ENCODE data around the gene EXOC3L1. TPM values are rescaled to one million over a fixed set of nuclear protein-coding genes. Genes with fewer than 3 reads are reported as not detected.

Gene EXOC3L1
- total and polyA plus RNA-seq, 2 of the 13 experiments (the other 11 are each of a cell fraction or from before 2014, with no cell fraction given): 0.12 TPM; not detected in 1

DNA sequence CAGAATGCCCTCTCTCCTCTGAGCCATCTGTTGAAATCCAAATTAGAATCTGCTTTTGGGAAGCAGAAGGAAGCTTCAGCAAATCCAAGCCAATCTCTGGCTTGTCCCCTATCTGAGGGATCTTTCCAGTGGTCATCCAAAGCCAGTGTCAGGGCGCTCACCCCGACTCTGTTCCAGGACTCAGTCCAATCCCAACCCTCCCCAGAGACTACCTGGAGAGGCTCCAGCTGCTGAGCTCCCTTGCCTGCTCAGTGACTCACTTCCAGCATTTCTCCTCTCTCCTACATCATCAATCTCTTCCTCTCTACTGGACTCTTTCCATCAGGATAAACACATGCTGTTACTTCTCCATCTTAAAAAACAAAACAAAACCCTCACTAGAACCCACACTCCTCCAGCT lies 8.6 kb downstream of the EXOC3L1 start:
- WGBS (ENCODE audit: low lambda C conversion rate): 72% methylated on average over 2 of the region's 2 CpGs
- no peak overlapping the region for H3K27ac ChIP-seq (ENCODE audit: extremely low read length, insufficient read depth, low read length)
- TF ChIP-seq ZNF678 (CRISPR knock-in tag; IDR thresholded peaks at IDR 0.05) (no peak), NR3C1 (CRISPR knock-in tag; IDR thresholded peaks at IDR 0.05) (no peak), RFX5 (IDR thresholded peaks at IDR 0.05; ENCODE audit: low read depth, low read length) (no peak), ZKSCAN1 (IDR thresholded peaks at IDR 0.05; ENCODE audit: low read length) (no peak), EP300 (IDR thresholded peaks at IDR 0.05; ENCODE audit: low read depth in 2 of 2, low read length in 2 of 2) (no peak), EP300 (CRISPR knock-in tag; IDR thresholded peaks at IDR 0.05; ENCODE audit: borderline replicate concordance) (no peak), SETDB1 (CRISPR knock-in tag; IDR thresholded peaks at IDR 0.05; ENCODE audit: borderline replicate concordance) (no peak), ZMYM4 (CRISPR knock-in tag; IDR thresholded peaks at IDR 0.05) (no peak), GLMP (CRISPR knock-in tag; IDR thresholded peaks at IDR 0.05; ENCODE audit: borderline replicate concordance) (no peak), ZNF788 (CRISPR knock-in tag; IDR thresholded peaks at IDR 0.05; ENCODE audit: borderline replicate concordance) (no peak)
- TF ChIP-seq, protein P1, sequence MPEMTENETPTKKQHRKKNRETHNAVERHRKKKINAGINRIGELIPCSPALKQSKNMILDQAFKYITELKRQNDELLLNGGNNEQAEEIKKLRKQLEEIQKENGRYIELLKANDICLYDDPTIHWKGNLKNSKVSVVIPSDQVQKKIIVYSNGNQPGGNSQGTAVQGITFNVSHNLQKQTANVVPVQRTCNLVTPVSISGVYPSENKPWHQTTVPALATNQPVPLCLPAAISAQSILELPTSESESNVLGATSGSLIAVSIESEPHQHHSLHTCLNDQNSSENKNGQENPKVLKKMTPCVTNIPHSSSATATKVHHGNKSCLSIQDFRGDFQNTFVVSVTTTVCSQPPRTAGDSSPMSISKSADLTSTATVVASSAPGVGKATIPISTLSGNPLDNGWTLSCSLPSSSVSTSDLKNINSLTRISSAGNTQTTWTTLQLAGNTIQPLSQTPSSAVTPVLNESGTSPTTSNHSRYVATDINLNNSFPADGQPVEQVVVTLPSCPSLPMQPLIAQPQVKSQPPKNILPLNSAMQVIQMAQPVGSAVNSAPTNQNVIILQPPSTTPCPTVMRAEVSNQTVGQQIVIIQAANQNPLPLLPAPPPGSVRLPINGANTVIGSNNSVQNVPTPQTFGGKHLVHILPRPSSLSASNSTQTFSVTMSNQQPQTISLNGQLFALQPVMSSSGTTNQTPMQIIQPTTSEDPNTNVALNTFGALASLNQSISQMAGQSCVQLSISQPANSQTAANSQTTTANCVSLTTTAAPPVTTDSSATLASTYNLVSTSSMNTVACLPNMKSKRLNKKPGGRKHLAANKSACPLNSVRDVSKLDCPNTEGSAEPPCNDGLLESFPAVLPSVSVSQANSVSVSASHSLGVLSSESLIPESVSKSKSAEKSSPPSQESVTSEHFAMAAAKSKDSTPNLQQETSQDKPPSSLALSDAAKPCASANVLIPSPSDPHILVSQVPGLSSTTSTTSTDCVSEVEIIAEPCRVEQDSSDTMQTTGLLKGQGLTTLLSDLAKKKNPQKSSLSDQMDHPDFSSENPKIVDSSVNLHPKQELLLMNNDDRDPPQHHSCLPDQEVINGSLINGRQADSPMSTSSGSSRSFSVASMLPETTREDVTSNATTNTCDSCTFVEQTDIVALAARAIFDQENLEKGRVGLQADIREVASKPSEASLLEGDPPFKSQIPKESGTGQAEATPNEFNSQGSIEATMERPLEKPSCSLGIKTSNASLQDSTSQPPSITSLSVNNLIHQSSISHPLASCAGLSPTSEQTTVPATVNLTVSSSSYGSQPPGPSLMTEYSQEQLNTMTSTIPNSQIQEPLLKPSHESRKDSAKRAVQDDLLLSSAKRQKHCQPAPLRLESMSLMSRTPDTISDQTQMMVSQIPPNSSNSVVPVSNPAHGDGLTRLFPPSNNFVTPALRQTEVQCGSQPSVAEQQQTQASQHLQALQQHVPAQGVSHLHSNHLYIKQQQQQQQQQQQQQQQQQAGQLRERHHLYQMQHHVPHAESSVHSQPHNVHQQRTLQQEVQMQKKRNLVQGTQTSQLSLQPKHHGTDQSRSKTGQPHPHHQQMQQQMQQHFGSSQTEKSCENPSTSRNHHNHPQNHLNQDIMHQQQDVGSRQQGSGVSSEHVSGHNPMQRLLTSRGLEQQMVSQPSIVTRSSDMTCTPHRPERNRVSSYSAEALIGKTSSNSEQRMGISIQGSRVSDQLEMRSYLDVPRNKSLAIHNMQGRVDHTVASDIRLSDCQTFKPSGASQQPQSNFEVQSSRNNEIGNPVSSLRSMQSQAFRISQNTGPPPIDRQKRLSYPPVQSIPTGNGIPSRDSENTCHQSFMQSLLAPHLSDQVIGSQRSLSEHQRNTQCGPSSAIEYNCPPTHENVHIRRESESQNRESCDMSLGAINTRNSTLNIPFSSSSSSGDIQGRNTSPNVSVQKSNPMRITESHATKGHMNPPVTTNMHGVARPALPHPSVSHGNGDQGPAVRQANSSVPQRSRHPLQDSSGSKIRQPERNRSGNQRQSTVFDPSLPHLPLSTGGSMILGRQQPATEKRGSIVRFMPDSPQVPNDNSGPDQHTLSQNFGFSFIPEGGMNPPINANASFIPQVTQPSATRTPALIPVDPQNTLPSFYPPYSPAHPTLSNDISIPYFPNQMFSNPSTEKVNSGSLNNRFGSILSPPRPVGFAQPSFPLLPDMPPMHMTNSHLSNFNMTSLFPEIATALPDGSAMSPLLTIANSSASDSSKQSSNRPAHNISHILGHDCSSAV (CRISPR knock-in tag; IDR thresholded peaks at IDR 0.05; ENCODE audit: borderline replicate concordance): no peak
- TF ChIP-seq, protein P2, sequence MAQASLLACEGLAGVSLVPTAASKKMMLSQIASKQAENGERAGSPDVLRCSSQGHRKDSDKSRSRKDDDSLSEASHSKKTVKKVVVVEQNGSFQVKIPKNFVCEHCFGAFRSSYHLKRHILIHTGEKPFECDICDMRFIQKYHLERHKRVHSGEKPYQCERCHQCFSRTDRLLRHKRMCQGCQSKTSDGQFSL (CRISPR knock-in tag; IDR thresholded peaks at IDR 0.05): no peak
- FAIRE-seq (no peak), ATAC-seq (no peak), DNase-seq (ENCODE audit: low spot score) (no peak)
- H3K9ac ChIP-seq (ENCODE audit: insufficient read depth, low read depth, low read length): no peak overlapping the region
- no peaks in the 10 kb centered on the region for H3K36me3 ChIP-seq (replicated peaks in 1 of 2; ENCODE audit: control insufficient read depth in 1 of 2, insufficient read depth in 2 of 2, low read length in 2 of 2)
- POLR2A ChIA-PET: interaction anchor here (2.0 kb wide), 1 partner anchor 11 kb away, joined by 6 read pairs; the partner anchor contains the start of gene NOL3
- in situ Hi-C loops (cut with HindIII; ENCODE audit: extremely low pct_ligation_motif_present, low pct_unique_long_range_greater_than_20kb): no loop called here
- CTCF ChIA-PET (ENCODE audit: low intra/inter-chr PET ratio, low total read pairs): no interaction called here
- BruUV-seq (replicated peaks): no TSS peak
- H3K4me2 ChIP-seq (ENCODE audit: low read depth, low read length): no peak overlapping the region
- no peaks in the 10 kb centered on the region for H3K79me2 ChIP-seq (ENCODE audit: insufficient read depth, low read length)
- H3K4me1 ChIP-seq (ENCODE audit: insufficient read depth, low read length): peaks cover 52% of the 10 kb centered on the region
- no peak overlapping the region for H3K4me3 ChIP-seq (replicated peaks in 1 of 3; ENCODE audit: insufficient read depth in 1 of 3, low read depth in 2 of 3, low read length in 3 of 3)
- intact Hi-C loops (cut with micrococcal nuclease; ENCODE audit: unreplicated experiment): no loop called here
- H4K20me1 ChIP-seq (ENCODE audit: insufficient read depth, low read length): no peaks in the 10 kb centered on the region; the same call in 1 of the 2 replicates
- no peak overlapping the region for H2AFZ ChIP-seq (ENCODE audit: low read length)
- no peaks in the 10 kb centered on the region; a peak in 1 of 5 replicates for H3K27me3 ChIP-seq (ENCODE audit: control insufficient read depth in 1 of 2, insufficient read depth in 2 of 2, low read length in 2 of 2)
- H3K9me3 ChIP-seq (ENCODE audit: low read length): no peaks in the 10 kb centered on the region

Data from HepG2 (cell line).